ENCODE data around the gene FGF14. TPM values are rescaled to one million over a fixed set of nuclear protein-coding genes. Genes with fewer than 3 reads are reported as not detected.

The FGF14 gene
- total RNA-seq, 4 donors from 2014 or later, result 0.08 to 1.4 (median 0.22) TPM

GRCh38 chr13:101746513-101746912, 655.3 kb downstream of the FGF14 start:
- WGBS, result 94% methylated on average over 2 of the region's 2 CpGs
- no peaks in the 10 kb centered on the region for H3K9me3 ChIP-seq
- TF ChIP-seq POLR2A (IDR thresholded peaks at IDR 0.05), result no peak
- TF ChIP-seq, protein P1, sequence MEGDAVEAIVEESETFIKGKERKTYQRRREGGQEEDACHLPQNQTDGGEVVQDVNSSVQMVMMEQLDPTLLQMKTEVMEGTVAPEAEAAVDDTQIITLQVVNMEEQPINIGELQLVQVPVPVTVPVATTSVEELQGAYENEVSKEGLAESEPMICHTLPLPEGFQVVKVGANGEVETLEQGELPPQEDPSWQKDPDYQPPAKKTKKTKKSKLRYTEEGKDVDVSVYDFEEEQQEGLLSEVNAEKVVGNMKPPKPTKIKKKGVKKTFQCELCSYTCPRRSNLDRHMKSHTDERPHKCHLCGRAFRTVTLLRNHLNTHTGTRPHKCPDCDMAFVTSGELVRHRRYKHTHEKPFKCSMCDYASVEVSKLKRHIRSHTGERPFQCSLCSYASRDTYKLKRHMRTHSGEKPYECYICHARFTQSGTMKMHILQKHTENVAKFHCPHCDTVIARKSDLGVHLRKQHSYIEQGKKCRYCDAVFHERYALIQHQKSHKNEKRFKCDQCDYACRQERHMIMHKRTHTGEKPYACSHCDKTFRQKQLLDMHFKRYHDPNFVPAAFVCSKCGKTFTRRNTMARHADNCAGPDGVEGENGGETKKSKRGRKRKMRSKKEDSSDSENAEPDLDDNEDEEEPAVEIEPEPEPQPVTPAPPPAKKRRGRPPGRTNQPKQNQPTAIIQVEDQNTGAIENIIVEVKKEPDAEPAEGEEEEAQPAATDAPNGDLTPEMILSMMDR (IDR thresholded peaks at IDR 0.05), result no peak
- TF ChIP-seq EP300 (IDR thresholded peaks at IDR 0.05), result no peak
- no peak for TF ChIP-seq POLR2AphosphoS5 (IDR thresholded peaks at IDR 0.05)
- no peak overlapping the region for H3K27ac ChIP-seq
- H3K27me3 ChIP-seq, result no peaks in the 10 kb centered on the region
- no peak overlapping the region for H3K4me3 ChIP-seq
- no peaks in the 10 kb centered on the region for H3K4me1 ChIP-seq
- H3K36me3 ChIP-seq, result no peaks in the 10 kb centered on the region
- no peak for DNase-seq (ENCODE audit: low spot score in 2 of 2)

DNA sequence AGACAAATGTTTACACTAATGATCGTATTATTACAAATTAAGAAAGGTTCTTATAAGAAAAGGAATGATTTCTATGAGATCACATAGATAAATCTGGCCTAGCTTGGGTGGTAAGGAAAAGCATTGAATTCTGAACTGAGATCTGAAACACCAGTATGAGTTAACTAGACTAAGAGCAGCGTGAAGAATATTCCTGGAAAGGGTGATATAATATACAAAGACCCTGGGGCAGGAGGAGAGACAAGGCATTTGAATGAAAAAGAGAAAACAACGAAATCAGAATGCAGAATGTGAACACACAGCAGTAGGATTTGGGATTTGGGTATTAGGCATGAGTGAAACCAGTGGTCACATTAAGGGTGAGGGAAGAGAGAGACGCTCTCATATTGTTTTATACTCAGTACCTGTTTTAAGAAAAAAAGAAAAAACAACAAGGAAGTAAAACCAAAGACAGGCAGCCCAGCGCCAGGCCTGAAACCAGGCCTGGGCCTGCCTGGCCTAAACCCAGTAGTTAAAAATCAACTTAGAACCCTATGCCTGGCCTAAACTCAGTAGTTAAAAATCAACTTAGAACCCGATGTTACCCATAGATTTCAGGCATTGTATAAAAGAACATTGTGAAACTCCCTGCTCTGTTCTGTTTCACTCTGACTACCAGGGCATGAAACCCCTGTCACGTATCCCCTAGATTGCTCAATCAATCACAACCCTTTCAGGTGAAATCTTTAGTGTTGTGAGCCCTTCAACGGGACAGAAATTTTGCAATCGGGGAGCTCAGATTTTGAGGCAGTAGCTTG, 662.3 kb downstream of the FGF14 start:
- Histone ChIP-seq H3K27me3 (no peaks in the 10 kb centered on the region), H3K36me3 (no peaks in the 10 kb centered on the region), H3K27ac (no peak overlapping the region), H3K9me3 (no peaks in the 10 kb centered on the region), H3K4me1 (no peaks in the 10 kb centered on the region), H3K4me3 (no peak overlapping the region)
- TF ChIP-seq POLR2AphosphoS5 (IDR thresholded peaks at IDR 0.05) (no peak), EP300 (IDR thresholded peaks at IDR 0.05) (no peak), POLR2A (IDR thresholded peaks at IDR 0.05) (no peak)
- TF ChIP-seq, protein P1 (IDR thresholded peaks at IDR 0.05), result no peak
- no peak for DNase-seq (ENCODE audit: low spot score in 2 of 2)
- WGBS, result 87% methylated on average over 9 of the region's 9 CpGs

DNA sequence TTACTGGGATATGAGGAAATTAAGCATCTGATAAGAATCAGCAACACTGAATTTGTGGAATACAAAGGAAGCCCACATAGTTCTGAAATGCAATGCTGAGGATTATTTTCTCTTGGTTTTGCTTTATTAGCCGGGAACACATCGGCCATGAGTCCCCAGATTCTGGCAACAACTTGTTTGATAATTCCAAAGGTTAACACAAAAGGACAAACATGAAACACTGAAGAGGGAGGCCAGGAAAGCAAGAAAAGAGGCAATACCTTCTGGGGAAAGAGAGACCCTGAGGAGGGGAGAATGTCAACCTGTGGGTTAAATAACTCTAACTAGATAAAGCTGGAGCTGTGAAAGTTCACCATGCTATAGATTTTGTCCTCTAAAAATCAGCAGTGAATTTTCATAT, 663.5 kb downstream of the FGF14 start:
- H3K9me3 ChIP-seq, result no peaks in the 10 kb centered on the region
- no peak for DNase-seq (ENCODE audit: low spot score in 2 of 2)
- 72% methylated on average over 2 of the region's 2 CpGs for WGBS
- H3K27ac ChIP-seq, result no peak overlapping the region
- no peaks in the 10 kb centered on the region for H3K27me3 ChIP-seq
- no peak overlapping the region for H3K4me3 ChIP-seq
- H3K4me1 ChIP-seq, result no peaks in the 10 kb centered on the region
- TF ChIP-seq POLR2A (IDR thresholded peaks at IDR 0.05), result no peak
- TF ChIP-seq, protein P1 (IDR thresholded peaks at IDR 0.05), result no peak
- TF ChIP-seq POLR2AphosphoS5 (IDR thresholded peaks at IDR 0.05), result no peak
- no peak for TF ChIP-seq EP300 (IDR thresholded peaks at IDR 0.05)
- H3K36me3 ChIP-seq, result no peaks in the 10 kb centered on the region

DNA sequence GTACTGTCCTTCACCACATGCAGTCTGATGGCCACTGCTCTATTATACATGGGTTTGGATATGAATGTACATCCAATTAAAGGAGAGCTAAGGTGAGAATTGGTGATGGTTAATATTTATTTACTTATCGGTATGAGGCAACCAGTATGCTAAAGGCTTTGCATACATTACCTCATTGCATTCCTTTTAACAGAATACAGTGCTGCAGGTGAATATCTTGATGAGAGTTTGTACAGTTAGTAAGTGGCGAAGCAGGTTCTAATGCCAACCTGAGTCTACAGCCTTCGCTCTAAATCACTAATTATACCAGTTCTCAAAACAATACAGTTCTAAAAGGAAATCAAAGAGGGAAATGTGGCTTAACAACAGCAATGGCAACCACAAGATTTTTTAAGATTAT, 665.3 kb downstream of the FGF14 start:
- no peak for DNase-seq (ENCODE audit: low spot score in 2 of 2)
- no peak overlapping the region for H3K27ac ChIP-seq
- H3K36me3 ChIP-seq, result no peaks in the 10 kb centered on the region
- H3K27me3 ChIP-seq, result no peaks in the 10 kb centered on the region
- H3K4me3 ChIP-seq, result no peak overlapping the region
- H3K4me1 ChIP-seq, result no peaks in the 10 kb centered on the region
- no peaks in the 10 kb centered on the region for H3K9me3 ChIP-seq
- TF ChIP-seq, protein P1 (IDR thresholded peaks at IDR 0.05), result no peak
- TF ChIP-seq EP300 (IDR thresholded peaks at IDR 0.05) (no peak), POLR2A (IDR thresholded peaks at IDR 0.05) (no peak), POLR2AphosphoS5 (IDR thresholded peaks at IDR 0.05) (no peak)
- 59% methylated on average over 3 of the region's 3 CpGs for WGBS

DNA sequence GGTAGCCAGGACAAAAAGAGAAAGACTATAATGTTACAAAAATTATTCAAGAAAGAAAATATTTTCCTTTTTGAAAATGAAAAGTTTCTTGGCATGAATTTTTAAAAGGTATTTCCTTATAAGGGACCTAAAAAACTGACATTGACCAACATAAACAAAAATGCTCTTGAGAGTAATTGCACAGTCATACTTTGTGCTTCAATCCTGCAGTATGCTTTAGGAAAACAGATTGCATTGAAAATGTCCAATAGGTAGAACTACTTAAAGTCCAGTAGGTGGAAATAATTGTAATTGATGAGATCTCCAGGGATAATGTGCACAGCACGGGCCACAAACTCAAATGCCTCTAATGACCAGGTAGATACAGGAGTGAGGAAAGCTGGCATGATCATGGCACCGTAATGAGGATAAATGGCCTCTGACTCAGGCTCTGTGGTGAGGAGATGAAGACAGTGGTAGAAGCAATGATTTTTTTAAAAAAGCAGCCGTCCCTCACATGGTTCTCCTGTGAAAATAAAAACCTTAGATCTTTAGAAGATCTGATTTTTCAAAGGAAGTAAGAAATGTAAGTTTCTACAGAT, 671.3 kb downstream of the FGF14 start:
- WGBS, result 81% methylated on average over 3 of the region's 3 CpGs
- Histone ChIP-seq H3K27me3 (no peaks in the 10 kb centered on the region), H3K9me3 (no peaks in the 10 kb centered on the region), H3K36me3 (no peaks in the 10 kb centered on the region), H3K4me3 (no peak overlapping the region), H3K4me1 (no peaks in the 10 kb centered on the region), H3K27ac (no peak overlapping the region)
- TF ChIP-seq POLR2A (IDR thresholded peaks at IDR 0.05), result no peak
- TF ChIP-seq, protein P1 (IDR thresholded peaks at IDR 0.05), result no peak
- no peak for TF ChIP-seq EP300 (IDR thresholded peaks at IDR 0.05)
- TF ChIP-seq POLR2AphosphoS5 (IDR thresholded peaks at IDR 0.05), result no peak
- no peak for DNase-seq (ENCODE audit: low spot score in 2 of 2)
